KOPT-K1 (cell line): Measurements from ENCODE around the gene CDH16.
"Not testable (repeated sequence)": the region's sequence is repeated elsewhere in the genome, so short reads cannot be mapped to it uniquely, and the experiment has no call there.

Experiments
- H3K27ac ChIP-seq: fragments of 200-600 bp; sonication (generic); 2 replicates; pipeline ENCODE4 v1.5.1; 2016; ENCODE audit warnings: antibody characterized with exemption, mild to moderate bottlenecking, low read depth, low read length; ENCODE audit not compliant: poor library complexity, severe bottlenecking
- H3K36me3 ChIP-seq: fragments of 200-600 bp; sonication (generic); 2 replicates; pipeline ENCODE4 v1.5.1; 2017; ENCODE audit warnings: antibody characterized with exemption, mild to moderate bottlenecking, low read length, moderate library complexity; ENCODE audit not compliant: insufficient read depth
- H3K9me3 ChIP-seq: fragments of 200-600 bp; sonication (generic); 2 replicates; pipeline ENCODE4 v1.5.1; 2017; ENCODE audit warnings: antibody characterized with exemption, low read length, mild to moderate bottlenecking; ENCODE audit not compliant: insufficient read depth, poor library complexity, severe bottlenecking

CDH16 gene

GRCh38 chr16:66950971-66951790 is 32.5 kb upstream of the CDH16 start:
- no peaks in the 10 kb centered on the region for H3K9me3 ChIP-seq
- no peak overlapping the region for H3K27ac ChIP-seq
- no peaks in the 10 kb centered on the region for H3K36me3 ChIP-seq

DNA sequence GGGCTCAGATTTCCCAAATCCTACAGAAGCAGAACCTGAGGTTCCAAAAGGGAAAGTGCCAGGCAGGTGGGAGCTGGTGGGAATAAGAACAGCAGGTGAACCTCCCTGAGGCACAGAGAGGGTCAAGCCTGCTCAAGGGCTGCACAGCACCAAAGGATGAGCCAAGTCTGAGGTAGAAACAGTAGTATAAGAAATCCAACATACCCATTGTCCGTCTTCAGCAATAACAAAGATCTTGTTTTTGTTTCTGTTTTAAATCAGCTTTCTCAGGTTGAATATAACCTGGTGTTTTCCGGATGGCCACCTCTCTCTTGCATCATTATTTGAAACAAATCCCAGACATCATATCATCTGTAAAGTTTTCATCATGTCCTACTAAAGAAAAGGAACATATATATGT is 31.8 kb upstream of the CDH16 start:
- Histone ChIP-seq H3K27ac (no peak overlapping the region), H3K9me3 (no peaks in the 10 kb centered on the region), H3K36me3 (no peaks in the 10 kb centered on the region)

DNA sequence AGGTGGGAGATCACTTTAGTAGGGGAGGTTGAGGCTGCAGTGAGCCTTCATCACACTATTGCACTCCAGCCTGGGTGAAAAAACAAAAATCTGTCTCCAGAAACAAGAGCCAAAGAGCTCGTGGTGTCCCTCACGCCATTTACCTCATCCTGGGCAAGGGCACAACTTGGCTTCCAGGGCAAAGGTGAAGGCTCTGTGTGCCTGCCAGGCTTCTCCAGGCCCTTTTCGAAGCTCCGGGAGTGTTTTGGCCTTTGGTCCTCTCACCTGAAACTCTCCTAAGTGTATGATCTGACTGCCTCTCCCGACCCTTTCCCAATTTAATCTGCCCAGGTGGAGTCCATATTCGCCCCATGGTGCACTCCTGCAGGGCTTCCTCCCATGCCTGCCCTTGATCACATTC is 30.8 kb upstream of the CDH16 start:
- Histone ChIP-seq H3K9me3 (no peaks in the 10 kb centered on the region), H3K36me3 (no peaks in the 10 kb centered on the region), H3K27ac (no peak overlapping the region)

GRCh38 chr16:66948837-66949225 is 30.1 kb upstream of the CDH16 start:
- Histone ChIP-seq H3K36me3 (peaks cover 2% of the 10 kb centered on the region; the same call in 1 of the 2 replicates), H3K27ac (no peak overlapping the region), H3K9me3 (no peaks in the 10 kb centered on the region)

DNA sequence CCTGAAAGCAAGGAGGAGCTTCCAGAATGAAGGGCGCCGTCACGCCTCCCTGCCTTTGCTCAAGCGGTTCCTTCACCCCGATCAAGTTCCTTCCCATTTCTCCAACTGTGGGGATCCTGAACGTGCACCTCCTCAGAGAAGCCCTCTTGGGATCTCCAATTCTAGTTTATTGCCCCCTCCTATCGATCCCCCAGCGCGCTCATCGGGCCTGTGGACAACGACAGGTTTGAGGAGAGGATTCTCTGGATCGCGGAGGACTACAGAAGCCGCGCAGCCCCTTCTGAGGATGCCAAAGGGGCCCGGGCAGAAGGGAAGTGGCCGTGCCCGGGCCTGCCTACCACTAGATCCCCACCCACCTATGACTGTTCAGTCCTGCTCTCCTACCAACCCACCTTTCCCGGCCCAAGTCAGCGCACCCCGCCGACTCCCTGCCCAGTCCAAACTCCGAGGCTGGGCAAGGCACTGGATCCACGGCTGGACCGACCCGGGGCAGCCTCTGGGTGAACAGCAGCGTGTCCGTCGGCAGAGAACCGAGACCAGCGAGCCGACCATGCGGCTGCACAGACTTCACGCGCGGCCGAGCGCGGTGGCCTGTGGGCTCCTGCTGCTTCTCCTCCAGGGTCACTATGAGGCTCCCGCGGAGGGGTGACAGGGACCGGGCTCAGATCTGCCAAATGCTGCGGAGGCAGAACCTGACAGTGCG is 29.6 kb upstream of the CDH16 start:
- H3K36me3 ChIP-seq: peaks cover 8% of the 10 kb centered on the region; the same call in 1 of the 2 replicates
- H3K27ac ChIP-seq: no peak overlapping the region

GRCh38 chr16:66947302-66948065 is 28.8 kb upstream of the CDH16 start:
- no peak overlapping the region for H3K27ac ChIP-seq
- H3K9me3 ChIP-seq: no peaks in the 10 kb centered on the region
- peaks cover 16% of the 10 kb centered on the region; the same call in 1 of the 2 replicates for H3K36me3 ChIP-seq

More for the DNA sequence above, 29.6 kb upstream of the CDH16 start:
- H3K9me3 ChIP-seq: no peaks in the 10 kb centered on the region

DNA sequence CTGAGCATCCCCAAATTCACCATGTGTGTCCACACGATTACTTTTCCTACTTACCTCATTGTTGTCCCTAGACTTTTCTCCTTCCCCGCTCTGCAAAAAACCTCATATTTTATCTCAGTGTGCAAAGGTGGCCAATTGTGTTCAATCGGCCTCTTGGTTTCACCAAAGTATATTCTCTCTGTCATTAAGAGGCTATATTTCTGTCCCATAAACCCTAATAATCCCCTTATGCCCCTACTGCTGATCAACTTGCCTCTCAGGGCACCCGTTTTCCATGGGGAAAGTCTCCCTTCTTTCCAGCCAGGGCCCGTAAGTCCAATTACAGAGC is 28.3 kb upstream of the CDH16 start:
- Histone ChIP-seq H3K36me3 (peaks cover 21% of the 10 kb centered on the region), H3K9me3 (no peaks in the 10 kb centered on the region), H3K27ac (no peak overlapping the region)

DNA sequence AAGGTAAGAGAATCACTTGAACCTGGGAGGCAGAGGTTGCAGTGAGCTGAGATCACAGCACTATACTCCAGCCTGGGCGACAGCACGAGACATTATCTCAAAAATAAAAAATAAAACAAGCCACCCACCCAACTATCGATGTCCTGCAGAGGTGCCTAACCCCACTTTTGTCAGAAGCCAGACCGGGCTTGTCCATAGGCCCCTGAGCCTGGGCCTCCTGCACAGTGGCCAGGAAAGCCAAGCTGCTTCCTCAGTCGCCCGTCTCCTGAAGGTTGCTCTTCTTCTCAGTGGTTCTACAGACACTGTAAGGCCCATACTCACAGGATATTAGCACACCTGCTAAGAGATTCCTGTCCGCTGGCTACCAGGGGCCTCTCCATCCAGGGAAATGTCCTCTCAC is 27.9 kb upstream of the CDH16 start:
- Histone ChIP-seq H3K27ac (no peak overlapping the region), H3K9me3 (no peaks in the 10 kb centered on the region), H3K36me3 (peaks cover 25% of the 10 kb centered on the region)

- Histone ChIP-seq H3K27ac (no peak overlapping the region), H3K9me3 (no peaks in the 10 kb centered on the region), H3K36me3 (peaks cover 31% of the 10 kb centered on the region)
Observed at GRCh38 chr16:66945939-66946338, 27.3 kb upstream of the CDH16 start.

GRCh38 chr16:66944971-66945370 is 26.3 kb upstream of the CDH16 start:
- H3K27ac ChIP-seq, H3K9me3 ChIP-seq: not testable (repeated sequence)
- H3K36me3 ChIP-seq: peaks cover 41% of the 10 kb centered on the region

DNA sequence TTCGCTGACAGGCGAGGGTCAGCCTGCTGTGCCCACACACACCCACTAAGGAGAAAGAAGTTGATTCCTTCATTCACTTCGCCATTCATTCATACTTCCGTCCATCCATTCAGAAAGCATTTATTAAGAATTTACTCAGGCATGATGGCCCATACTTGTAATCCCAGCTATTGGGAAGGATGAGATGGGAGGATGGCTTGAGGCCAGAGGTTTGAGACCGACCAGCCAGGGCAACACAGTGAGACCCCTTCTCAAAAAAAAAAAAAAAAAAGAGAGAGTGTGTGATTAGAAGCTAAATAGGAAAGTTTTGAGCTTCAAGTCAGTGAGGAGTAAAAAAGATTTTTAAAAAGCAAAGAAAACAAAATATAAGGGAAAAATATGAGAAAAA is 25.4 kb upstream of the CDH16 start:
- H3K9me3 ChIP-seq: no peaks in the 10 kb centered on the region
- H3K36me3 ChIP-seq: peaks cover 45% of the 10 kb centered on the region
- no peak overlapping the region for H3K27ac ChIP-seq

GRCh38 chr16:66943426-66944053 is 24.9 kb upstream of the CDH16 start:
- Histone ChIP-seq H3K36me3 (peaks cover 51% of the 10 kb centered on the region), H3K27ac (no peak overlapping the region), H3K9me3 (no peaks in the 10 kb centered on the region)

GRCh38 chr16:66942981-66943380 is 24.3 kb upstream of the CDH16 start:
- H3K27ac ChIP-seq: no peak overlapping the region
- peaks cover 51% of the 10 kb centered on the region for H3K36me3 ChIP-seq

DNA sequence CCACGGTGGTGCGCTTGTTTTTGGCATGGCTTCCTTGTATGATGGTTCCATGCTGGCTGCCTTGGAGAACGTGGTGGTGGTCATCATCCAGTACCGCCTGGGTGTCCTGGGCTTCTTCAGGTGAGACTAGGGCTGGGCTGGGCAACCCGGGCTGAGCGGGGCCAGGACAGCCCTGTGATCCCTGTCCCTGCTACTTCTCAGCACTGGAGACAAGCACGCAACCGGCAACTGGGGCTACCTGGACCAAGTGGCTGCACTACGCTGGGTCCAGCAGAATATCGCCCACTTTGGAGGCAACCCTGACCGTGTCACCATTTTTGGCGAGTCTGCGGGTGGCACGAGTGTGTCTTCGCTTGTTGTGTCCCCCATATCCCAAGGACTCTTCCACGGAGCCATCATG is 21.6 kb upstream of the CDH16 start:
- Histone ChIP-seq H3K27ac (no peak overlapping the region), H3K36me3 (peaks cover 62% of the 10 kb centered on the region)

More at GRCh38 chr16:66942981-66943380, 24.3 kb upstream of the CDH16 start:
- no peaks in the 10 kb centered on the region for H3K9me3 ChIP-seq

GRCh38 chr16:66939366-66939765 is 20.7 kb upstream of the CDH16 start:
- H3K36me3 ChIP-seq: peaks cover 62% of the 10 kb centered on the region
- H3K27ac ChIP-seq: no peak overlapping the region
- no peaks in the 10 kb centered on the region for H3K9me3 ChIP-seq

More for the DNA sequence above, 21.6 kb upstream of the CDH16 start:
- no peaks in the 10 kb centered on the region for H3K9me3 ChIP-seq
